ENCODE data around the gene FCMR. TPM values are rescaled to one million over a fixed set of nuclear protein-coding genes. Genes with fewer than 3 reads are reported as not detected.

Gene FCMR
- total RNA-seq, 1 donor from 2014 or later, result 8.4 TPM

DNA sequence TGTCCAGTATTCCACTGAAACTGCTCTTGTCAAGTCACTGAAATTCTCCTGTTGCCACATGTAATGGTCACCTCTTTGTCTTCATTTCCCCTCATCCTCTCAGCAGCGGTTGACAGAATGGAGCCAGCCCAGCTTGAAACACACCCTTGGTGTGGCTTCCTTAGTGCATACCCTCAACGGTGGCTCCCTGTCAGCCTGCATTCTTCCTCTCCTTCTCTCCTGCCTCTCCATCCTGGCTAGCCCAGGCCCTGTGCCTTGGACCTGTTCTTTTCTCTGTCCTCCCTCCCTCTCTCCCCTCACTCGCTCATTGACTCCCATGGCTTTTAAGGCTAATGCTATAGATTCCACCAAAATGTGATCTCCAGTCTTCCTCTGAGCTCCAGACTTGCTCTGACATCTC lies 3.7 kb downstream of the FCMR start:
- no peak for DNase-seq (ENCODE audit: low spot score)
- TF ChIP-seq, protein P1, sequence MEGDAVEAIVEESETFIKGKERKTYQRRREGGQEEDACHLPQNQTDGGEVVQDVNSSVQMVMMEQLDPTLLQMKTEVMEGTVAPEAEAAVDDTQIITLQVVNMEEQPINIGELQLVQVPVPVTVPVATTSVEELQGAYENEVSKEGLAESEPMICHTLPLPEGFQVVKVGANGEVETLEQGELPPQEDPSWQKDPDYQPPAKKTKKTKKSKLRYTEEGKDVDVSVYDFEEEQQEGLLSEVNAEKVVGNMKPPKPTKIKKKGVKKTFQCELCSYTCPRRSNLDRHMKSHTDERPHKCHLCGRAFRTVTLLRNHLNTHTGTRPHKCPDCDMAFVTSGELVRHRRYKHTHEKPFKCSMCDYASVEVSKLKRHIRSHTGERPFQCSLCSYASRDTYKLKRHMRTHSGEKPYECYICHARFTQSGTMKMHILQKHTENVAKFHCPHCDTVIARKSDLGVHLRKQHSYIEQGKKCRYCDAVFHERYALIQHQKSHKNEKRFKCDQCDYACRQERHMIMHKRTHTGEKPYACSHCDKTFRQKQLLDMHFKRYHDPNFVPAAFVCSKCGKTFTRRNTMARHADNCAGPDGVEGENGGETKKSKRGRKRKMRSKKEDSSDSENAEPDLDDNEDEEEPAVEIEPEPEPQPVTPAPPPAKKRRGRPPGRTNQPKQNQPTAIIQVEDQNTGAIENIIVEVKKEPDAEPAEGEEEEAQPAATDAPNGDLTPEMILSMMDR (IDR thresholded peaks at IDR 0.05; ENCODE audit: unreplicated experiment), result no peak
- no peaks in the 10 kb centered on the region for H3K36me3 Mint-ChIP-seq (ENCODE audit: low read depth, unreplicated experiment)
- no peak overlapping the region for H3K4me3 Mint-ChIP-seq (ENCODE audit: unreplicated experiment)
- H3K9me3 Mint-ChIP-seq (ENCODE audit: unreplicated experiment), result no peaks in the 10 kb centered on the region
- H3K27me3 Mint-ChIP-seq (ENCODE audit: unreplicated experiment), result peaks cover 7% of the 10 kb centered on the region
- no peak overlapping the region for H3K27ac Mint-ChIP-seq (ENCODE audit: unreplicated experiment)
- peaks cover 10% of the 10 kb centered on the region for H3K4me1 Mint-ChIP-seq (ENCODE audit: unreplicated experiment)

DNA sequence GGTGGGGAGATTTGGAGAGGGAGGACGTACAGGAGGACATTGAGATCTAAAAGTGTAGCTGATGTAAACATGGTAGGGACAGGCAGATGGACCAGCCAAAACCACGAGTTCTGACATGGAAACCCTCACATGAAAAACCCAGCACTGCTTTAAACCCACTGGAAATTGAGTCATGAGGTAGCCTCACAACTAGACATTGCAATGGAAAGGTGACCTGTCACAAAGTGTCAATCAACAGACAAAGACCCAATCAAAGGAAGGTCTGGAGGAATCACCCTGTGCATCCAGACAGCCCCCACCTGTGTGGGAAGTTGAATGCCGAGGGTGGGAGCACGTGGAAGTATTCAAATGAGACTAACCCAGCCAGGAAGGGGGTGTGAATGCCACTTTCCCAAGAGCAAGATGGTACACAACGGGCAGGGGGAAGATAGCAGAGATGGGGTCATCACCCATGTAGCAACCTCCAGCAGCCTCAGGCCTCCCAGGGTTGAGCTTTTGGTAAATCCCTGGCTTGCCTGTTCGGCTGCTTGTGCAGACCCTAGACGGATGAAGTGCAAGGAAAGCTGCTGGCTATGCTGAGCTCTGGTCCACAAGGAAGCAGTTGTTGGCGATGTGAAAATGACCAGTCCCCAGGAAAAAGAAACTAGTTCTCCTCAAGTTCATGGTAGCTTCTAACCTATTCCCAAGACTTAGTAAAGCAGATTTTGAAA lies 5.6 kb downstream of the FCMR start:
- Mint-ChIP-seq H3K4me1 (ENCODE audit: unreplicated experiment) (peaks cover 8% of the 10 kb centered on the region), H3K36me3 (ENCODE audit: low read depth, unreplicated experiment) (no peaks in the 10 kb centered on the region), H3K9me3 (ENCODE audit: unreplicated experiment) (no peaks in the 10 kb centered on the region), H3K4me3 (ENCODE audit: unreplicated experiment) (no peak overlapping the region), H3K27ac (ENCODE audit: unreplicated experiment) (no peak overlapping the region), H3K27me3 (ENCODE audit: unreplicated experiment) (peaks cover 7% of the 10 kb centered on the region)
- TF ChIP-seq, protein P1 (IDR thresholded peaks at IDR 0.05; ENCODE audit: unreplicated experiment), result no peak
- DNase-seq (ENCODE audit: low spot score), result no peak

DNA sequence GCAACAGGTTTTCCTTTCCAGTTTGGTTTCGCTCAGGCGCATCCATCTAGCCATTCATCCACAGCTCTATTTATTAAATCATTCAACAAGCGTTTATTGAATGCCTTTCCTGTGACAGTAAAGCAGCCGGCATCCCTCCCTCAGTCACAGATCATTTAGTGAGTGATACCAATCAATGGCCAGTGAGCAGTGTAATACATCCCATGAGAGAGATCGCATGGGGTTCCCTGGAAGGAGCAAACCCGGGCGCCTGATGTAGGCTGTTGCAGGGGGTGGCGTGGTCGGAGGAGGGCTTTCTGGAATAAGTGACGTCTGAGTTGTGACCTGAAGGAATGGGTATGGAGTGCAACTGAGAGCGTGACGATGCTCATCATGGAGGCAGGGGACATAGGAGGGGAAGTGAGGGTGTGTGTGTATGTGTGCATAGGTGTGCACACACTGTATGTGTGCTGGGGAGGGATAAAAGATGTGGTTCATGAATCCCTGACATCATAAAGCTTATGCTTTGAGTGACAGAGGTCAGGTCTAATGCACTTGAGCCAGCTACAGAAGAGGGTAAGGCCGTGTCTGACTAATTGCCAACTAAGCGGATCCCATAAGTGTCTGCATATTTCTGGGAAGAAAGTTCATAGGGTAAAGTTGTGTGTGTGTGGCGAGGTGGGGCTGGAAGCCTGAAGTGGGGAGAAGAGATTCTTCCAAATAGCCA lies 6.6 kb downstream of the FCMR start:
- H3K27me3 Mint-ChIP-seq (ENCODE audit: unreplicated experiment), result peaks cover 7% of the 10 kb centered on the region
- DNase-seq (ENCODE audit: low spot score), result no peak
- H3K27ac Mint-ChIP-seq (ENCODE audit: unreplicated experiment), result no peak overlapping the region
- H3K36me3 Mint-ChIP-seq (ENCODE audit: low read depth, unreplicated experiment), result no peaks in the 10 kb centered on the region
- H3K4me1 Mint-ChIP-seq (ENCODE audit: unreplicated experiment), result no peaks in the 10 kb centered on the region
- H3K9me3 Mint-ChIP-seq (ENCODE audit: unreplicated experiment), result no peaks in the 10 kb centered on the region
- TF ChIP-seq, protein P1 (IDR thresholded peaks at IDR 0.05; ENCODE audit: unreplicated experiment), result no peak
- no peak overlapping the region for H3K4me3 Mint-ChIP-seq (ENCODE audit: unreplicated experiment)

DNA sequence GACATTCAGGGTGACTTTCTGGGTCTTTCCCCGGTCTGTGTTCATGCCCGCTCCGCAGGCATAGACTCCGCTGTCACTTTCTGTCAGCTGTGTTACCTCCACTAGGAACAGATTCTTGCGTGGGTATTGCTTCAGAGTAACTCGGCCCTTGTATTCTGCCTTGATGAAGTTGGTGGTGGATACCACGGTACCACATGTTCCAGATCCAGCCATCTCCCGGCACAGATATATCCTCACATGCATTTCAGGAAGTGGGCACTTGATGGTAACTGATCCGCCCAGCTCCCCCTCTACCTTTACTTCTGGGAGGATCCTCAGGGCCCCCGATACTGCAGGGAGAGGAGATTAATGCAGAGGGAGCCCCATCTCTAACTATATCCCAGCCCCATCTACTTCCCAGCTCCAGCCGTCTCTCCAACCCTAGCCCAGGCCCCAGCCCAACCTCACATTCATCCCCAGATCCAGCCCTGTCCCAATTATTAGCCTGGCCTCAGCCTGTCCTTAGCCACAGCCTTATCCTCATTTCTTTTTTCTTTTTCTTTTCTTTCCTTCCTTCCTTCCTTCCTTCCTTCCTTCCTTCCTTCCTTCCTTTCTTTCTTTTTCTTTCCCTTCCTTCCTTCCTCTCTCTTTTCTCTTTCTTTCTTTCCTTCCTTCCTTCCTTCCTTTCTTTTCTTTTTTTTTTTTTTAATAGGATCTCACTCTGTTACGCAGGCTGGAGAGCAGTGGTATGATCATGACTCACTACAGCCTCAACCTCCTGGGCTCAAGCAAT lies 7.8 kb downstream of the FCMR start:
- no peak overlapping the region for H3K27ac Mint-ChIP-seq (ENCODE audit: unreplicated experiment)
- no peaks in the 10 kb centered on the region for H3K9me3 Mint-ChIP-seq (ENCODE audit: unreplicated experiment)
- DNase-seq (ENCODE audit: low spot score), result no peak
- peaks cover 1% of the 10 kb centered on the region for H3K4me1 Mint-ChIP-seq (ENCODE audit: unreplicated experiment)
- H3K4me3 Mint-ChIP-seq (ENCODE audit: unreplicated experiment), result no peak overlapping the region
- peaks cover 7% of the 10 kb centered on the region for H3K27me3 Mint-ChIP-seq (ENCODE audit: unreplicated experiment)
- no peaks in the 10 kb centered on the region for H3K36me3 Mint-ChIP-seq (ENCODE audit: low read depth, unreplicated experiment)
- TF ChIP-seq, protein P1 (IDR thresholded peaks at IDR 0.05; ENCODE audit: unreplicated experiment), result no peak

Data from endothelial cell (in vitro differentiated cells).